ENCODE data around the gene UNC93B1. TPM values are rescaled to one million over a fixed set of nuclear protein-coding genes. Genes with fewer than 3 reads are reported as not detected.

The UNC93B1 gene
- total RNA-seq, 6 donors from 2014 or later = 99.3 to 186 (median 124) TPM

- 15 to 20% methylated on average over 7 to 31 of the region's 33 CpGs for WGBS, 2 donors
- Histone ChIP-seq H3K27me3 (no peaks in the 10 kb centered on the region), H3K9me3 (no peaks in the 10 kb centered on the region), H3K27ac (peak within 1 kb of the TSS; percentile 89 to 99 (median 93)), H3K4me3 (peak within 1 kb of the TSS; percentile 21 to 54 (median 50)), H3K36me3 (peaks cover 0 to 1% (median 0%) of the 10 kb centered on the region in 4 donors), H3K4me1 (peaks cover 37 to 75% (median 68%) of the 10 kb centered on the region in 4 donors)
- DNase-seq (peak; percentile 94 to 98), ATAC-seq (ENCODE audit: low FRiP score in 2 of 2) (peak; percentile 86 to 87)
- TF ChIP-seq POLR2AphosphoS5 (IDR thresholded peaks at IDR 0.05) = peak; percentile 87 to 93
- TF ChIP-seq CTCF (IDR thresholded peaks at IDR 0.05) = peak in 4 of 6 experiments; percentile 3 to 51 (median 31)
- TF ChIP-seq EP300 (IDR thresholded peaks at IDR 0.05) = peak in 1 of 4 donors; percentile 69
- TF ChIP-seq POLR2A (IDR thresholded peaks at IDR 0.05) = peak; percentile 47 to 97 (median 72)
These were observed 6.5 kb upstream of the UNC93B1 start, which contains the start of gene ALDH3B1 for GRCh38 chr11:68010090-68011041. Gene ALDH3B1, plus strand, starts transcription at chr11:68010327. Its CDS starts 4,971 bp downstream, at chr11:68015298.

GRCh38 chr11:68009391-68010089 is 5.6 kb upstream of the UNC93B1 start:
- peaks cover 30 to 69% (median 60%) of the 10 kb centered on the region in 4 donors for H3K4me1 ChIP-seq

DNA sequence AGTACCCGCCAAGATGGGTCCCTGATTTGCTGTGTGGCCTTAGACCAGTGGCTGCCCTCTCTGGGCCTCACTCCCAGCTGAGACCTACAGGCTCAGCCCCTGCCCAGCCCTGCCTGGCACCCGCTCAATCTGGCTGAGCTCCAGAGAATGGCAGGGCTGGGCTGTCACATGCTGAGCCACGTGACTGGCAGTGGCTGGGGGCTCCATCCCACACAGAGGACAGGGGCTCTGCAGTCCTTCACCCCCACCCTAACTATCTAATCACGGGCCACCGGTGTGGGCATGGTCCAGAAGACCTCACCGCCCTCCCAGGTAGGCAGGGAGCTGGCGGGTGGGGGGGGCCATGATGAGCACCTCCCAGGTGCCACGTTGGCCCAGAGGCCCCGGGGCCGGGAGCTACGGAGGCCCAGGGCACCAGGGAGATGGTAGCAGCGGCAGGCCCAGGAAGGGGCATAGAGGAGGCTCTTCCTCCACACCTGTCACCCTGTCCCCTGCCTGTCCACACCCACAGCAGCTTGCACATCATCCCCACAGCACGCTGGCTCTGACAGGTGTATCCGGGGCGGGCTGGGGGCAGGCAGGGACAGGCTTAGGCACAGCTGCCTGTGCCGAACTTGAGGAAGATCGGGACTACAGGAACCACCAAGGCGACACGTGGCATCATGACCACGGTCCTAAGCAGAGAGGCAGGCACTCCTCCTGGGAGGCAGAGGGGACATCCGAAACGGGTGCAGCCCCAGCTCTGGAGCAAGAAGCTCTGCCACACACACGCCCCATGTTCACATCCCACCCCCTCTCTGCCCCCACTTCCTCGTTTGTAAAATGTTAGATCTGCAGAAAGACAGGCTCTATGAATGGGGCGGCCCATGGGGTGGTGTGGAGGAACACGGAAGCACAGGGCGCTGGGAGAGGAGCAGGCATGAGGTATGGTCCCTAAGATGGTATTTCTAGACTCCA is 4.8 kb upstream of the UNC93B1 start:
- peak in 1 of 2 donors; percentile 4 for ATAC-seq (ENCODE audit: low FRiP score in 2 of 2)
- 70 to 72% methylated on average over 16 to 20 of the region's 27 CpGs for WGBS, 2 donors
- peak overlapping the region in 1 of 4 donors; percentile 19 for H3K4me3 ChIP-seq

More at GRCh38 chr11:68009391-68010089, 5.6 kb upstream of the UNC93B1 start:
- ATAC-seq (ENCODE audit: low FRiP score in 2 of 2) (no peak), DNase-seq (peak in 1 of 2 donors; percentile 68)
- Histone ChIP-seq H3K9me3 (no peaks in the 10 kb centered on the region), H3K36me3 (no peaks in the 10 kb centered on the region), H3K4me3 (peak overlapping the region in 3 of 4 donors; percentile 46 to 54 (median 53)), H3K27me3 (no peaks in the 10 kb centered on the region), H3K27ac (peak overlapping the region; percentile 89 to 99 (median 93))
- no peak for TF ChIP-seq CTCF (IDR thresholded peaks at IDR 0.05)
- TF ChIP-seq POLR2A (IDR thresholded peaks at IDR 0.05) = no peak
- no peak for TF ChIP-seq POLR2AphosphoS5 (IDR thresholded peaks at IDR 0.05)
- no peak for TF ChIP-seq EP300 (IDR thresholded peaks at IDR 0.05)
- 45 to 50% methylated on average over 12 of the region's 12 CpGs for WGBS, 2 donors

More for the DNA sequence above, 4.8 kb upstream of the UNC93B1 start:
- DNase-seq = peak in 1 of 2 donors; percentile 65
- Histone ChIP-seq H3K36me3 (no peaks in the 10 kb centered on the region), H3K4me1 (peaks cover 28 to 67% (median 56%) of the 10 kb centered on the region in 4 donors), H3K27me3 (no peaks in the 10 kb centered on the region), H3K9me3 (no peaks in the 10 kb centered on the region), H3K27ac (peak overlapping the region; percentile 89 to 99 (median 93))
- TF ChIP-seq POLR2A (IDR thresholded peaks at IDR 0.05) (no peak), CTCF (IDR thresholded peaks at IDR 0.05) (no peak), EP300 (IDR thresholded peaks at IDR 0.05) (no peak), POLR2AphosphoS5 (IDR thresholded peaks at IDR 0.05) (no peak)

Data from upper lobe of left lung (tissue), 6 donors.